ENCODE results near the gene MFAP4.

The MFAP4 gene

DNA sequence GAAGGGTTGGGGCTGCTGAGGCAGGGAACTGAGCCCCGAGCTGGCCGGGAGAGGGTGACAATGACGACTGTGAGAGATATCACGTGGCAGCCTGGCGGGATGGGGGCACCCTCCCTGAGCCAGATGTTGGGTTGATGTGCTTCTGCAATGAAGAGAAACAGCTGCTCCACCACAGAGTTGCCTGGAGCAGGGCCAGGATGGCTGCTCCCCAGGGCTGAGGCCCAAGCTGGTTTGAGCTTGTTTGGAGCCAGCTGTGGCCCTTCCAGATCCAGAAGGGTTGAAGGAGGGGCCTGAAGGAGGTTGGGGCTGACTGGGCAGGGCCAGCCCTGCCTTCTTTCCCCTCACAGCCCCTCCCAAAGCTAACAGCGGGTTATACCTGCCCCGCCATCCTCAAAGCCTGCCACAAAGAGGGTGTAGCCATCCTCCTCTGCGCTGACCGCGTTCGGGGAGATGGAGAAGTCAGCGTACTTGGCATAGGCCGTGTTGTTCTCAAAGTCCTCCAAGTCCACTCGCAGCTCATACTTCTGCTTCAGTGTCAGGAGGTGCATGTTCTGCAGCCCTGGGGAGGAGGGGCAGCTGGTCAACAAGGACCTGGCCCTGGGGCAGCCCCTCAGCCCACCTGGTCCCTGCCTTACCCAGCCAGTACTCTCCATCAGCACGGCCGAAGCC, 2.1 kb downstream of the MFAP4 start:
- no peak for DNase-seq

DNA sequence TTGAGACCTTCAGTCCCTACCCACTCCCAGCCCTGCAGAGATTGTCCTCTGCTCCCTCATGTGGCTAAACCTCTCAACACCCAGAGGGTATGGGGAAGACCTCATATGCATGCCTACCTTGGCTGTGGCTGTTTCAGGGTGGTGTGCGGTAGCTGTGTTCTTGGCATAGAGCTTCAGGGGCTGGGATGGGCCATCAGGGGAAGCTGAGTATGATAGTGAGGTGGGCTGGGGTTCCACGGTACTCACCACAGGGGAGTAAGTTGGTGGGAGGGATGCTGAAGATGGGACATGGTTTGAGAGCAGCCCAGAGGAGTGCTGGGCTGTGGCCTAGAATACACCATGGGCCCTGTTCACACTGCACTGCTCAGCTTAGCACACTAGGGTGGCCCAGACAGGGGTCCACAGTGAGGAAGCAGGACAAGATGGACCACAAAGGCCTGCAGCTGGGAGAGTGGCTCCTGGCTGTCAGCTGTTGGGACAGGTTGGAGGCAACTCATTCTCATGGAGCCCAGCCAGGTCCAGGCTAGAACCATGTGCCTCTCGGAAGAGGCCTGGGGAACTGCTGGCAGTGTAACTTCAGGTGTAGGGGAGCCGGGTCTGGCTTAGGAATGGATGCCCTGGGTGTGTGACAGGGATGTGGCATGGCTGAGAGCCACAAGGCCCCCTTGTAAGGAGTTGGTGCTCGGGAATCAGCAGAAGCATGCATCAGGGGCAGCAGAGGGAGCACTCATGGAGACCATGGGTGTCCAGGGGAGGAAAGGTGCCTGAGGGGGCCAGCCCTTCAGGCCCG, 3.1 kb downstream of the MFAP4 start:
- DNase-seq: no peak

DNA sequence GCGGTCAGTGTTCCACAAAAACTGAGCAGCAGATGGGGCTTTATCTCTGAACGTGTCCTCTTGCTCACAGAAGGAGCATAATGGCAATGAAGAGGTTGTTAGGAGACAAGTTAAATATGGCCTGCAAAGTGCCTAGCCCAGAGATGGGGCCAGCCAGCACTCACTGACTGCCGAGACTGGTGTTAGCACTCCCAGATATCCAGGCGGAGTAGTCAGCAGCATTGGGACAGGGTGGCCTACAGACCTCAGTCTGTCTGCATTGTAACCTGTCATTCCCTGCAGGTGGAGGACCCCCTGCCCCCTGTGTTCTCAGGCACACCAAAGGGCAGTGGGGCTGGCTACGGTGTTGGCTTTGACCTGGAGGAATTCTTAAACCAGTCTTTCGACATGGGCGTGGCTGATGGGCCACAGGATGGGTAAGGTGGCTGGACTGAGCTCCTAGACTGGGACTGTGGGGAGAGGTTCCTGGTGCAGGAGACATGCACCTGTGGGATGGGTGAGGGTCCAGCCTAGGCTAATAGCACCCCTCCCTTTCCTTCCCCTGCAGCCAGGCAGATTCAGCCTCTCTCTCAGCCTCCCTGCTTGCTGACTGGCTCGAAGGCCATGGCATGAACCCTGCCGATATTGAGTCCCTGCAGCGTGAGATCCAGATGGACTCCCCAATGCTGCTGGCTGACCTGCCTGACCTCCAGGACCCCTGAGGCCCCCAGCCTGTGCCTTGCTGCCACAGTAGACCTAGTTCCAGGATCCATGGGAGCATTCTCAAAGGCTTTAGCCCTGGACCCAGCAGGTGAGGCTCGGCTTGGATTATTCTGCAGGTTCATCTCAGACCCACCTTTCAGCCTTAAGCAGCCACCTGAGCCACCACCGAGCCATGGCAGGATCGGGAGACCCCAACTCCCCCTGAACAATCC, 4.2 kb downstream of the MFAP4 start:
- no peak for DNase-seq

DNA sequence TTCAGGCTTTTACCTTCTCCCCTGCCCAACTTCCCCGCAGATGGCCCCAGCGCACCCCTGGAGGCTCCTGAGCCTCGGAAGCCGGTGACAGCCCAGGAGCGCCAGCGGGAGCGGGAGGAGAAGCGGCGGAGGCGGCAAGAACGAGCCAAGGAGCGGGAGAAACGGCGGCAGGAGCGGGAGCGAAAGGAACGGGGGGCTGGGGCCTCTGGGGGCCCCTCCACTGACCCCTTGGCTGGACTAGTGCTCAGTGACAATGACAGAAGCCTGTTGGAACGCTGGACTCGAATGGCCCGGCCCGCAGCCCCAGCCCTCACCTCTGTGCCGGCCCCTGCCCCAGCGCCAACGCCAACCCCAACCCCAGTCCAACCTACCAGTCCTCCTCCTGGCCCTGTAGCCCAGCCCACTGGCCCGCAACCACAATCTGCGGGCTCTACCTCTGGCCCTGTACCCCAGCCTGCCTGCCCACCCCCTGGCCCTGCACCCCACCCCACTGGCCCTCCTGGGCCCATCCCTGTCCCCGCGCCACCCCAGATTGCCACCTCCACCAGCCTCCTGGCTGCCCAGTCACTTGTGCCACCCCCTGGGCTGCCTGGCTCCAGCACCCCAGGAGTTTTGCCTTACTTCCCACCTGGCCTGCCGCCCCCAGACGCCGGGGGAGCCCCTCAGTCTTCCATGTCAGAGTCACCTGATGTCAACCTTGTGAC, 5.1 kb downstream of the MFAP4 start:
- DNase-seq: no peak

DNA sequence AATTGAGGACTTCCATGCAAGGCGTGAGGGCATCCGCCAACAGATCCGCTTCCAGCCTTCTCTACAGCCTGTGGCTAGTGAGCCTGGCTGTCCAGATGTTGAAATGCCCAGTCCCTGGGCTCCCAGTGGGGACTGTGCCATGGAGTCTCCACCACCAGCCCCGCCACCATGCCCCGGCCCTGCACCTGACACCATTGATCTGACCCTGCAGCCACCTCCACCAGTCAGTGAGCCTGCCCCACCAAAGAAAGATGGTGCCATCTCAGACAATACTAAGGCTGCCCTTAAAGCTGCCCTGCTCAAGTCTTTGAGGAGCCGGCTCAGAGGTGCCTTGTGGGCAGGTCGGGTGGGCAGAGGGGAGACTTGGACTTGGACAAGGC, 5.6 kb downstream of the MFAP4 start:
- no peak for DNase-seq

DNA sequence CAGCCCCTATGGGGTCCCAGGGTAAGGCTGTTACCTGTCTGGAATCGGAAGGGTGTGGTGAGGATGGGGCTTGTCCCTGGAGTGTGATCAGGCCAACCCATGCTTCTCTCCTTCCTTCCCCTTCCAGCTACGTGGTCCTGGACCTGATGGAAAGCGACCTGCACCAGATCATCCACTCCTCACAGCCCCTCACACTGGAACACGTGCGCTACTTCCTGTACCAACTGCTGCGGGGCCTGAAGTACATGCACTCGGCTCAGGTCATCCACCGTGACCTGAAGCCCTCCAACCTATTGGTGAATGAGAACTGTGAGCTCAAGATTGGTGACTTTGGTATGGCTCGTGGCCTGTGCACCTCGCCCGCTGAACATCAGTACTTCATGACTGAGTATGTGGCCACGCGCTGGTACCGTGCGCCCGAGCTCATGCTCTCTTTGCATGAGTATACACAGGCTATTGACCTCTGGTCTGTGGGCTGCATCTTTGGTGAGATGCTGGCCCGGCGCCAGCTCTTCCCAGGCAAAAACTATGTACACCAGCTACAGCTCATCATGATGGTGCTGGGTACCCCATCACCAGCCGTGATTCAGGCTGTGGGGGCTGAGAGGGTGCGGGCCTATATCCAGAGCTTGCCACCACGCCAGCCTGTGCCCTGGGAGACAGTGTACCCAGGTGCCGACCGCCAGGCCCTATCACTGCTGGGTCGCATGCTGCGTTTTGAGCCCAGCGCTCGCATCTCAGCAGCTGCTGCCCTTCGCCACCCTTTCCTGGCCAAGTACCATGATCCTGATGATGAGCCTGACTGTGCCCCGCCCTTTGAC, 6.3 kb downstream of the MFAP4 start:
- no peak for DNase-seq

DNA sequence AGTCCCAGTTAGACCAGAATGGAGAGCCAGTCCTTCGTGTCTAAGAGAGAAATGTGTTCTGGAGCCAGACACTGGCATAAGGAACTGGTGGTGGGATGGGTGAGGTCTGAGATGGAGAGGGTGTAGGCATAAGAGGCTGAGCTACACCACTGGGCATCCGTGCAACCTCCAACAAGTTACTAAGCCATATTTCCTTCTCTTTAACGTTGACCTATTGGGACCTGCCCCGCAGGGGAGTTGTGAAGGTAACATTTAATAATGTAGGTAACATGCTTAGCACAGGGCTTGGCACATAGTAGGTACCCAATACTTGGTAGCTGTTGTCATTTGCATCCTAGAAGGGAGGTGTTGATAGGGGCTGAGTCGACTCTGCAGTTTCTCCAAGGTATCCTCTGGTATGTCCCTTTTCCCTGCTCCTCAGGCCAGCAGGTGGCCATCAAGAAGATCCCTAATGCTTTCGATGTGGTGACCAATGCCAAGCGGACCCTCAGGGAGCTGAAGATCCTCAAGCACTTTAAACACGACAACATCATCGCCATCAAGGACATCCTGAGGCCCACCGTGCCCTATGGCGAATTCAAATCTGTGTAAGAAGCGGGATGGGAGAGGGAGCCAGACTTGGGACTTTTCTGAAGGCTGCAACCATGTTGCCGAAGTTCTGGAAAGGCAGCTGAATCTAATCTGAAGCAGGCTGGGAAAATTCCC, 7.5 kb downstream of the MFAP4 start:
- DNase-seq: no peak

DNA sequence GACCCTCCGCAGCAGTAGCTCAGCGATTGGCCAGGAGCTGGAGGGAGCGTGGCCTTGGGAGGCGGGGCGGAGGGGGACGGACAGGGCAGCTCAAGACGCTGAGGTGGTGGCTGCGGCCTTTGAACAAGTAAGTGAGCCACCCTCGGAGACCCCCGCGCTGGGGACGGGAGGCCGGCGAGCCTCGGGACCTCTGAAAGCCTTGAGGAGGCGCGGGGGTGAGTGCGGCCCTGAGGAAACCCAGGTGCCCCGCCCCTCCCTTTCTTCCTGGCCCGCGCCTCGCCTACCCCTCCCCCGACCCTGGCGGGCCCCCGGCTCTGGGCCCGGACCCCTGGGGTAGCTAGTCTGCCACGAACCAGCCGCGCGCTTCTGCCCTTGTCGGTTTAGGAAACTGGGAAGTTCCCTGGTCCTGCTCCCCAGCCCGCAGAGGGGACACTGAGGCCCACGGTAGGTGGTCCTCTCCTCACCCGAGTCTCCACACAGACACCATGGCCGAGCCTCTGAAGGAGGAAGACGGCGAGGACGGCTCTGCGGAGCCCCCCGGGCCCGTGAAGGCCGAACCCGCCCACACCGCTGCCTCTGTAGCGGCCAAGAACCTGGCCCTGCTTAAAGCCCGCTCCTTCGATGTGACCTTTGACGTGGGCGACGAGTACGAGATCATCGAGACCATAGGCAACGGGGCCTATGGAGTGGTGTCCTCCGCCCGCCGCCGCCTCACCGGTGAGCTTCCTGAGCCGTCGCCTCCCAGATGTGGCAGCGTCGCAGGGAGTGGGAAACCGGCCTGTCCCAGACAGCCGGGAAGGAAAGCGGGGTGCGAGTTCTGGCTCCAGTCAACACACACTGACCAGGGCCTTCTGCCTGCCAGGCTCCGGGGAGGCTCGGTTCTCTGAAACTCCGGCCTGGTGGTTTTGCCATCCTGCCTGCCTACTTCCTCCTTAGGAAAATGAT, 8.3 kb downstream of the MFAP4 start, which contains the start of gene MAPK7:
Gene MAPK7, plus strand, starts transcription at position 83 of the 945 bp plus-strand sequence. Its CDS starts 403 bp downstream, at position 486.
- DNase-seq: no peak

DNA sequence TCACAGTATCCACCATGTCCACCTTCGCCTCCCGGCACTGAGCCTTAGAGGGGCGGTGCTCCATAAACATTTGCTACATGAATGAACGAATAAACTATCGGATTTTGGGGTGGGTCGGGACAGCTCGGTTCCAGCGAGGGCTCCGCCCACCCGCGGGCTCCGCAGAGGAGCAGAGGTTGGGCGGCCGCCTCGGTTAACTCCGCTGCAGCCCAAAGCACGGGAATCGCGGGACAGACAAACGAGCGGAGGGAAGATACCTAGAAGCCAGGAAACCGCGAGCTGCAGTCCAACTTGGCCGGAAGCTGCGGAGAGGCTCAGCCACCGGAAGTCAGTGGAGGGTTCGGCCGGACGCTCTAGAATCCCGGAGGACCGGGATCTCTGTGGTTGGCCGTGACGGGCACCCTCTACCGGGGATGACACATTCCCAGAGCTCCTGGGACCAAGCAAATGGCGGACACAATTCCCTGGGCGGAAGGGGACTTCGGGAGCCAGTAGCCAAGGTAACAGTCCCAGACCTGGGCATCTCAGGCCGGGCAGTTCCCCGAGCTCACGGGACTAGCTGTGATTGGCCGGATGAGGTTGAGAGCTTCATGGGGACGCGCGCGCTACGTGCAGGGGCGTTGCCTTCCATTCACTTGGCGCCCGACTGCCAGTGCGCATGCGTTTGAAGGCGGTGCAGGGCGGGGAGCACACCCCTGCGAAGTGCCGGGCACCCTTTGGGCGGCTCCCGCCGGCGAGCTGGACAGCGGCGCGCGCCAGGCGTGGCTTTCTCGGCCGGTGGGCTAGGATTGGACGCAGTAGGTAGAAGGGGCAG, 9.2 kb downstream of the MFAP4 start:
- DNase-seq: peak; percentile 90

DNA sequence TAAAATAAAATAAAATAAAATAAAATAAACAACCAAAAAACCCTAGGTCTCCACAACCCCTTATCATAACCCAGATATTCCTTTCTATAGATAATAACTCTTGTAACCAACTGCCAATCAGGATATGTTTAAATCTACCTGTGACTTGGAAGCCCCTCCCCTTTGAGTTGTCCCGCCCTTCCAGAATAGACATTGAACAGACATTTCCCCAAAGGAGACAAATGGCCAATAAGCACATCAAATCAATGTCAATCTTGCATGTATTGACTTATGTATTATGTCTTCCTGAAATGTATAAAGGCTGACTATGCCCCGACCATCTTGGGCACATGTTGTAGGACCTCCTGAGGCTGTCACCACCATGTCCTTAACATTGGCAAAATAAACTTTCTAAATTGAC, 10.2 kb downstream of the MFAP4 start:
- no peak for DNase-seq

DNA sequence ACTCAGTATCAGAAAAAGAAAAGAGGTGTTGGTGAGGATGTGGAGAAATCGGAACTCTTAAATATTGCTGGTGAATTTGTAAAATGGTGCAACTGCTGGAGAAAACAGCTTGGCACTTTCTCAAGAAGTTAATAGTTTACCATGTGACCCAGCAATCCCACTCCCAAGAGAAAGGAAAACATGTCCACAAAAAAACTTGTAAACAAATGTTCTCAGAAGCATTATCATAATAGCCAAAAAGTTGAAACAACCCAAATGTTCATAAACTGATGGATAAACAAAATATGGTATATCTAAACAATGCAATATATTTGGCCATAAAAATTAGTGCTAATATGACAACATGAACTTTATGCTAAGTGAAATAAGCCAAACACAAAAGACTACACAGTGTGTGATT, 11.3 kb downstream of the MFAP4 start:
- no peak for DNase-seq

DNA sequence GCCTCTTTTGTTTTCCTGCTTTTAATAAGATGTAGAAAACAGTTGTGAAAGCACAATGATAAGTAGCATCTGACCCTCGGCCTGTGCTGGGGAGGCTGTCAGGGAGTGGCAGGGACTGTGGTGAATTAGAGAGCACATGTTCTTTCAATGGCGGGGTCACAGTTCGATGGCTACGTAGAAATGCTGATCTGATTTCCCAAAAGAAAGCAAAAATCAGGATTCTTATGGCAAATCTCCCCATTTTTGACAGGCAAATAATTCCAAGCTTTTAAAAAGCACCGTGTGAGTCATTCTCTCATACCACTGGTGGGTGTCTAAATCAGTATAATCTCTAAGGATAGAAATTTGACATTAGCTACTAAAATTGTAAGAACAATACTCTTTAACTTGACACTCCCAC, 12.9 kb downstream of the MFAP4 start:
- no peak for DNase-seq

DNA sequence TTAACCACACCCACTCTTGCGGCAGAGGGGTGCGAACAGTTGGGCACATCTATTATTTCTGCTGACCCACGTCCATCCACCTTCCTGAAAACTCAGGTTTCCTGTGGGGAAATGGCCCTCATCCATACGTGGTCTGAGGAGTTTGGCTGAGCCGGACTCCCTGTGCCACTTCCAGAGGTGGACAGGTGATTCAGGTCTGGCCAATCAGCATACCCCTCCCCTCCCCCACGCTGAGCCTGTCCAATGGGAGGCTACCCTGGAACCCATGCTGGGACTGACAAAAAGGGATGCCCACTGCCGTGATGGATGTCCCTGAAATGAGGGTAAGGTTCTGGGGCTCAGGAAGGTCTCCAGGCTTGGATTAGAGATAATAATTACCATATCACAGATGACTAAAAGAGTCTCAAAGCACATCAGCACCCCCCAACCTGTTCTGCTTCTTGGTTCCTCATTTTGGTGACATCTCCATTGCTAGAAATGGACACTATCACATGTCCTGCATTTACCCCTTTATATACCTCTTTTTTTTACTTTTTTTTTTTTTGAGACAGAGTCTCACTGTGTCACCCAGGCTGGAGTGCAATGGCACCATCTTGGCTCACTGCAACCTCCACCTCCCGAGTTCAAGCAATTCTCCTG, 14.0 kb downstream of the MFAP4 start:
- DNase-seq: no peak

DNA sequence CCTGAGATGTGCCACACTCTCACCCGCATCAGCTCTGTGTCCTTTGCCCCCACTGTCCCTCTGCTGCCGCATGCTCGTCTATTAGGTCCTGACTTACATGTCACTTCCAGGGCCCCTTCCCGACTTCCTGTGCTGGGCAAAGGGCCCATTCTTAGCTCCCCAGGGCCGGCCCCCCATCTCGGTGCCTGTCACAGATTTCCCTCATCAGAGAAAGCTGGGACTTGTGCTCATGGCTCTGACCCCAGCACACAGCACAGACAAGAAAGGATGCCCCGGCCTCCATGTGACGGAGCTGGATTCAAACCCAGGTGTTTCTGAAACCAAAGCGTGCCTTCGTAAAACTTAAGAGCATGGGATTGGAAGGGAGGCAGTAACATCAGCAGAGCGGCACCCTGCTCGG, 14.6 kb downstream of the MFAP4 start:
- no peak for DNase-seq

DNA sequence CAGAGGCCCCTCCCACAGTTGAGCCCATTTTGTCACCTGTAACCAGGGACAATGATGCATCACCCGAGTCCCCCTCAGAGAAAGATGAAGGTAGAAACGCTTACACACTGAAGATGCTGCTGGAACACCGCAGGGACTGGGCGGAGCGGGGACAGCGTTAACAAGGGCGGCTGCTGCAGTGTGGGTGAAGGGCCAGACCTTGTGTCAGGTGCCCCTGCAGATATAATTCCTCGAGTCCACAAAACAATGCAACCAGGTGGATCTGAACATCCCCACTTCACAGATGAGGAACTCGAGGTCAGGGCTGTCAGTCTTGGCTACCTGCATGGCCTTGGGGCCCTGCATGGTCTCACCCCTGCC, 15.0 kb downstream of the MFAP4 start:
- no peak for DNase-seq

DNA sequence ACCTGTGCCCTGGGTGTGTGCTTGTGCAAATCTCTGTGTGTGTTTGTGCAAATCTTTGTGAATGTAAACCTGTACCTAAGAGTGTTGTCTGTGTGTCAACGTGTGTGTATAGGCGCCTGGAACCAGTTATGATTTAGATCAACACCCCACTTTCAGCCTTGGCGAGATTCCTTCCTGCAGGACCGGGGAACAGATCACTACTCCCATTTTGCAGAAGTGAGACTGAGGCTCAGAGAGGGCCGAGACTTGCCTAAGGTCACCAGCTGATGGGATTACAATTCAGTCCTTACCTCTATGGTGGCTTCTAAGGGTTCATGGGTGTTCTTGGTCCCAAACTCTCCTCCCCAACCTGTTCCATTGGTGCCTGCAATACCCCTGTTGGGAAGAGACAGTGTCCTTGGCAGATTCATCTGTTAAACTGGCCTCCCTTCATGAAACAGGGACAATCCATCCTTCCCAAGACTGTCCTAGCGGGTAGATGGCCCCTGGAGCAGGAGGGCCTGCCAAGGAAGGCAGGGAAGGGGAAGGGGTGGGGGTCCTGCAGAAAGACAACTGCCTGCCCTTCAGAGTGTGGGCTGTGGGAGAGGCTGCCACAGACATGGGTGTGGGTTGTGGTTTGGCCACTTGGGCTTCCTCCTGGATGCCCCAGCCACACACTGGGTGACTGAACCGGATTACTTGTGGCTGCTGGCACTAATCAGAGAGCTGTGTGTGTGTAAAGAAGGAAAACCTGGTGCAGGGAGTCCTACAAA, 15.6 kb downstream of the MFAP4 start:
- no peak for DNase-seq

DNA sequence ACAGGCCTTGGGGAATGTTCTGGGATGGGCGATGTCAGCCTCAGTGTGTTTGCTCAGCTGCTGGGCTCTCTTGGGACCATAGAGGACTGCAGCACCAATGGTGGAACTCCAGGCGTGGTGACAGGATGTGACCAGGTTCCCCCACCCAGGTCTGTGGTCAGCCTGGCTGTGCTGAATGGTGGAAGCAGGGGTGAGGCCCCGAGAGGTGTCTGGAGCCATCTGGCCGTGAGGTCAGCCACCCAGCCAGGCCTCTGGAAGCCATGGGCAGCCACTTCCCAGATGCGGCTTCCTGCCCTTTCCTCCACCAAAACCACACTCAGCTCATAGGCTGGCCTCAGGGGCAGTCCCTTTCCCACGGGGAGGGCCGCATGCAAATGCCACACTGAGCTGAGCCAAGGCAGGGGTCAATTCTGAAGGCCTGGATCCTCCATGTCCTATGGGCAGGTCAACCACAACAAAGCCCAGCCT, 16.5 kb downstream of the MFAP4 start:
- no peak for DNase-seq

Measured in activated T-cell treated with anti-CD3 and anti-CD28 coated beads, Interleukin-2, amount 50 U/mL, for 1 hour (primary cell).